ENCODE results near the gene WNT11. TPM values are rescaled to one million over a fixed set of nuclear protein-coding genes. Genes with fewer than 3 reads are reported as not detected.

WNT11 gene
- total RNA-seq, 1 donor from 2014 or later = 0.26 TPM

DNA sequence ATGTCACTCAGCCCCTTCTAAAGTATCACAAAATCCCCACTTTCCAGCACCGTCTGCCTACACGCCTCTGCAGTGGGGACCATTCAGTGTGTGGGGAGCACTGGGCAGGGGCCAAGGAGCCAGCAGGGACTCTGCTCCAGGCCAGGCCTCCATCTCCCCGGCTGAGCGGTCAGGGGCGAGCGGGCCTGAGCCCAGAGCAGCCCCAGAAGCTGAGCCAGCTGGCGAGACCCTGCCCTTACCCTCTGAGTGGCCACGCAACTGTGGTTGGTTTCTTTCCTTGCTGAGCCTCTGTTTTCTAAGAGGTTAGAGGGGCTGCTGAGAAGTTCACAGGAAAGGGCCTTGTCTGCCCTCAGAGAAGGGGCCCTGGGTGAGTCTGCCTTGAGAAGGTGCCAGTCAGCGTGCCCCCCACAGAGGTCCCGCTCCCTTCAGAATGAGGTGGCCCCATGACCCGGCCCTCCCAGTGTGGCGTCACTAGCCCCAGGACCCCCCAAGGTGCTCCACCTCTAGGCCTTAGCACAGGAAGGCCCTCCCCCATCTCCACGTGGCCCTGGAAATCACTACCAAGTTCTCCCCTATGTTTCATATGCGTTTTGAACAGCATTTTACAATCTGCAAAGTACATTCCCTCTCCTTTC, 46.9 kb downstream of the WNT11 start:
- no peak for TF ChIP-seq EZH2phosphoT487 (IDR thresholded peaks at IDR 0.05)
- H3K9ac ChIP-seq = no peak overlapping the region
- H3K27me3 ChIP-seq = peaks cover 9% of the 10 kb centered on the region
- H2AFZ ChIP-seq (replicated peaks) = no peak overlapping the region
- Mint-ChIP-seq H3K27me3 (ENCODE audit: insufficient read depth, low read depth) (peaks cover 6% of the 10 kb centered on the region), H3K9me3 (no peaks in the 10 kb centered on the region), H3K36me3 (no peaks in the 10 kb centered on the region), H3K27ac (peak overlapping the region; percentile 84), H3K4me3 (no peak overlapping the region), H3K4me1 (peaks cover 34% of the 10 kb centered on the region)
- H3K4me3 ChIP-seq = no peak overlapping the region
- H3K9me3 ChIP-seq (ENCODE audit: low read depth) = no peaks in the 10 kb centered on the region
- no peaks in the 10 kb centered on the region for H4K20me1 ChIP-seq (ENCODE audit: low read depth)
- H3K4me1 ChIP-seq = no peaks in the 10 kb centered on the region
- H3K27ac ChIP-seq = no peak overlapping the region
- H3K4me2 ChIP-seq = no peak overlapping the region
- no peaks in the 10 kb centered on the region for H3K79me2 ChIP-seq (ENCODE audit: low read depth)
- H3K36me3 ChIP-seq = no peaks in the 10 kb centered on the region
- H3F3A ChIP-seq (ENCODE audit: low read depth) = no peaks in the 10 kb centered on the region
- DNase-seq (ENCODE audit: low spot score) = no peak

DNA sequence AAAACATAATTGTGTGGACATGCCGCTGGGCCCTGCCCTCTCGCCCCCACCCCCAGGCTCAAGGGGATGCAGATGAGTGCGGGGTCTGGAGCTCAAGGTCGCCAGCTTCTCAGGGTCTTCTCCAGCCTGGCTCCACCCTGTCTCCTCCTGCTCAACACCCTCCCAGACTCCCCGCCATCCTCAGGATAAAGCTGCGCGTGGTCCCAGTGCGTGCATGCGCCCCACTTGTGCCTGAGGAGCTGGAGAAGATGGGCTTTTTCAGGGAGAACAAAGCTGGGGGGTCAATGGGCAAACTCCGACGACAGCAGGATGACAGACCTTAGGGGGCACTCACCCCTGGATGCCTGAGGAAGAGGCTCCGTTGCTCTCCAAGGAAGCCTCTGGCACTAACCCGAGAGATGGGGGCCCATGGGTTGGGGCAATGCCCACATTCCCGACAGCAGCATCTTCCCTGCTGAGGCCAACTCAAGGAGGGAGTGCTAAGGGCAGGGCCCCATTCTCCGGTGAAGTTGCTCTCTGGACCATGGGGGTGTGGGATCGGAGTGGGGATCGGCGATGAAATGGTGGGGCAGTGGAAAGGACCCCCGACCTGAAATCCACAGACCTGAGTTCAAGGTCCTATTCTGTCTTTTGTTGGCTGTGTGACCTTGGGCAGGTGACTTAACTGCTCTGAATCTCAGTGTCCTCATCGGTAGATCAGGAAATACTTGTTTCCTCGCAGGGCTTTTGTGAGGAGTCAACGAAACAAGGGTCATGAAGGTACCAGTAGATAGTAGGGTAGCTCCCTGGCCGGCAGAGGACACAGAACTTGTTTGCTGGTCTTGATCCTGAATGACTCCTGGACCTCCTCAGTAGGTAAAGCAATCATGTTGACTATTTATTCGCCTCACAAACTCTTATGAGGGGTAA, 47.7 kb downstream of the WNT11 start:
- TF ChIP-seq EZH2 (IDR thresholded peaks at IDR 0.05) (no peak), EZH2phosphoT487 (IDR thresholded peaks at IDR 0.05) (no peak)
- TF ChIP-seq, protein P1, sequence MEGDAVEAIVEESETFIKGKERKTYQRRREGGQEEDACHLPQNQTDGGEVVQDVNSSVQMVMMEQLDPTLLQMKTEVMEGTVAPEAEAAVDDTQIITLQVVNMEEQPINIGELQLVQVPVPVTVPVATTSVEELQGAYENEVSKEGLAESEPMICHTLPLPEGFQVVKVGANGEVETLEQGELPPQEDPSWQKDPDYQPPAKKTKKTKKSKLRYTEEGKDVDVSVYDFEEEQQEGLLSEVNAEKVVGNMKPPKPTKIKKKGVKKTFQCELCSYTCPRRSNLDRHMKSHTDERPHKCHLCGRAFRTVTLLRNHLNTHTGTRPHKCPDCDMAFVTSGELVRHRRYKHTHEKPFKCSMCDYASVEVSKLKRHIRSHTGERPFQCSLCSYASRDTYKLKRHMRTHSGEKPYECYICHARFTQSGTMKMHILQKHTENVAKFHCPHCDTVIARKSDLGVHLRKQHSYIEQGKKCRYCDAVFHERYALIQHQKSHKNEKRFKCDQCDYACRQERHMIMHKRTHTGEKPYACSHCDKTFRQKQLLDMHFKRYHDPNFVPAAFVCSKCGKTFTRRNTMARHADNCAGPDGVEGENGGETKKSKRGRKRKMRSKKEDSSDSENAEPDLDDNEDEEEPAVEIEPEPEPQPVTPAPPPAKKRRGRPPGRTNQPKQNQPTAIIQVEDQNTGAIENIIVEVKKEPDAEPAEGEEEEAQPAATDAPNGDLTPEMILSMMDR (IDR thresholded peaks at IDR 0.05) = no peak
- no peak overlapping the region for H2AFZ ChIP-seq (replicated peaks)
- no peak overlapping the region for H3K4me3 ChIP-seq
- no peak overlapping the region for H3K4me2 ChIP-seq
- no peaks in the 10 kb centered on the region for H3K4me1 ChIP-seq
- H3K9ac ChIP-seq = no peak overlapping the region
- DNase-seq (ENCODE audit: low spot score) = no peak
- no peaks in the 10 kb centered on the region for H3F3A ChIP-seq (ENCODE audit: low read depth)
- H3K4me3 Mint-ChIP-seq = no peak overlapping the region
- H3K27ac ChIP-seq = no peak overlapping the region
- no peaks in the 10 kb centered on the region for H3K9me3 Mint-ChIP-seq
- peaks cover 5% of the 10 kb centered on the region for H3K27me3 ChIP-seq
- no peak overlapping the region for H3K27ac Mint-ChIP-seq
- no peaks in the 10 kb centered on the region for H4K20me1 ChIP-seq (ENCODE audit: low read depth)
- H3K36me3 Mint-ChIP-seq = no peaks in the 10 kb centered on the region
- no peaks in the 10 kb centered on the region for H3K79me2 ChIP-seq (ENCODE audit: low read depth)
- peaks cover 34% of the 10 kb centered on the region for H3K4me1 Mint-ChIP-seq
- peaks cover 6% of the 10 kb centered on the region for H3K27me3 Mint-ChIP-seq (ENCODE audit: insufficient read depth, low read depth)
- no peaks in the 10 kb centered on the region for H3K36me3 ChIP-seq
- H3K9me3 ChIP-seq (ENCODE audit: low read depth) = no peaks in the 10 kb centered on the region

DNA sequence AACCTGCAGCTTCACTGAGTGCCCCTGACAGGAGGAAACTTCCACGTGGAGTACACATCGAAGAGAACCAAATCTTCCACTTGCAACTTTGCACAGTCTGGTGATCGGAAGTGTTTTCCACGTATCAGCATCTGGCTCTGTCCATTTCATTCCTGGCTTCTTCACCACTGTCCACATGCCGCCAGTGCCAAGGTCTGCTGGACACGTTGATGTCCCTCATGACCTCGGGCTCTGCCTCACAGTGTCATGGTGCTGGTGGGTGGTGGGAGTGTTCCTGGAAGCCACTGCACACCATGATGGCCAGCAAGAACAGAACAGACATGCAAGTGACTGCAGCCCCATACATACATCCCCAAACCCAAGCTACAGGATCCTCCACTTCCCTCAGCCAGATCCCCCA, 48.4 kb downstream of the WNT11 start:
- DNase-seq (ENCODE audit: low spot score) = no peak
- no peaks in the 10 kb centered on the region for H3K36me3 ChIP-seq
- H3K4me2 ChIP-seq = no peak overlapping the region
- H3K27ac Mint-ChIP-seq = no peak overlapping the region
- H3K4me3 ChIP-seq = no peak overlapping the region
- H3K27me3 ChIP-seq = peaks cover 12% of the 10 kb centered on the region
- H3K27ac ChIP-seq = no peak overlapping the region
- H3K9me3 Mint-ChIP-seq = no peaks in the 10 kb centered on the region
- H3F3A ChIP-seq (ENCODE audit: low read depth) = no peaks in the 10 kb centered on the region
- H3K27me3 Mint-ChIP-seq (ENCODE audit: insufficient read depth, low read depth) = peaks cover 7% of the 10 kb centered on the region
- no peaks in the 10 kb centered on the region for H3K36me3 Mint-ChIP-seq
- H2AFZ ChIP-seq (replicated peaks) = no peak overlapping the region
- peaks cover 7% of the 10 kb centered on the region for H3K4me1 ChIP-seq
- no peaks in the 10 kb centered on the region for H3K9me3 ChIP-seq (ENCODE audit: low read depth)
- no peaks in the 10 kb centered on the region for H3K79me2 ChIP-seq (ENCODE audit: low read depth)
- H3K9ac ChIP-seq = no peak overlapping the region
- peaks cover 35% of the 10 kb centered on the region for H3K4me1 Mint-ChIP-seq
- TF ChIP-seq, protein P1 (IDR thresholded peaks at IDR 0.05) = no peak
- TF ChIP-seq EZH2 (IDR thresholded peaks at IDR 0.05) (no peak), EZH2phosphoT487 (IDR thresholded peaks at IDR 0.05) (no peak)
- no peak overlapping the region for H3K4me3 Mint-ChIP-seq
- H4K20me1 ChIP-seq (ENCODE audit: low read depth) = no peaks in the 10 kb centered on the region
